ENCODE results near the gene RBMS2.
"Not testable (repeated sequence)": the region's sequence is repeated elsewhere in the genome, so short reads cannot be mapped to it uniquely, and the experiment has no call there.

DNA sequence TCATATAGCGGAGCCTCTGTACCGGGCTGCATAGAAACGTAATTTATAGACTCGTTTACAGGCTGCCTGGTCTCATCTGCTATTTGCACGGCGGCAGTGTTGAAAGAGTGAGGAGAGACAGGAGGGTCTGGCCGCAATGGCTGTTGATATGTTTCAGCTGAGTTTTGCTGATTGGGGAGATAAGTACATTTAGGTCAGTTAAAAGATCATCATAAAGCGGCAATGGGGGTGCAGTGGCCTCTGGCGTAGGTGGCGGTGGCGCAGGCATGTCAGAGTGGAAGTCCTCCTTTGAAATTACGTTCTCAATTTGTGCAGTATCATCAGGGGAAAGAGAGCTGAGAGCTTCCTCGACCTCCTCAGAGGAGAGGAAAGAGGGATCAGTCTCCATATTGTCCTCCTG lies 21.7 kb upstream of the RBMS2 start:
- not testable (repeated sequence) for TF ChIP-seq CTCF (IDR thresholded peaks at IDR 0.05; ENCODE audit: low read depth, low read length); EZH2phosphoT487 (IDR thresholded peaks at IDR 0.05; ENCODE audit: low read depth)

Data from OCI-LY3 (cell line).